Endodermal cell (in vitro differentiated cells): ENCODE data around the gene SKIC3. TPM values are rescaled to one million over a fixed set of nuclear protein-coding genes. Genes with fewer than 3 reads are reported as not detected.

Experiments used
- DNase-seq: peaks from one replicate; pipeline ENCODE4 v3.0.0-alpha.2; 2017
- H3K27ac ChIP-seq: 2 replicates; pipeline ENCODE4 v1.5.1; 2013; ENCODE audit warnings: mild to moderate bottlenecking, low read depth, low read length, moderate library complexity
- H3K27me3 ChIP-seq: 2 replicates; pipeline ENCODE4 v1.6.1; 2013; ENCODE audit warnings: mild to moderate bottlenecking, low read length, moderate library complexity; ENCODE audit not compliant: insufficient read depth, control insufficient read depth, poor library complexity, severe bottlenecking
- H3K36me3 ChIP-seq: 2 replicates; pipeline ENCODE4 v1.7.0; 2013; ENCODE audit warnings: mild to moderate bottlenecking, low read length, moderate library complexity; ENCODE audit not compliant: control insufficient read depth, insufficient read depth
- H3K4me1 ChIP-seq: one replicate; pipeline ENCODE4 v1.7.0; 2013; ENCODE audit warnings: low read length; ENCODE audit not compliant: control insufficient read depth, insufficient read depth
- H3K4me3 ChIP-seq: 2 replicates; pipeline ENCODE4 v1.5.1; 2013; ENCODE audit warnings: mild to moderate bottlenecking, low read length, moderate library complexity
- H3K9ac ChIP-seq: 2 replicates; pipeline ENCODE4 v1.6.1; 2013; ENCODE audit warnings: mild to moderate bottlenecking, low read length, moderate library complexity; ENCODE audit not compliant: poor library complexity, severe bottlenecking; ENCODE audit errors: extremely low read depth
- H3K9me3 ChIP-seq: 2 replicates; pipeline ENCODE4 v1.6.1; 2013; ENCODE audit warnings: mild to moderate bottlenecking, low read length, moderate library complexity; ENCODE audit not compliant: control insufficient read depth
- H3K27ac Mint-ChIP-seq: 2 replicates; pipeline ENCODE4 v1.8.0; 2020; ENCODE audit warnings: mixed read lengths
- H3K27me3 Mint-ChIP-seq: 2 replicates; pipeline ENCODE4 v1.8.0; 2021; ENCODE audit warnings: mild to moderate bottlenecking, mixed read lengths; ENCODE audit not compliant: insufficient read depth
- H3K36me3 Mint-ChIP-seq: 2 replicates; pipeline ENCODE4 v1.8.0; 2020; ENCODE audit warnings: low read depth, mixed read lengths
- H3K4me1 Mint-ChIP-seq: 2 replicates; pipeline ENCODE4 v1.8.0; 2020; ENCODE audit warnings: mixed read lengths
- H3K4me3 Mint-ChIP-seq: 2 replicates; pipeline ENCODE4 v1.8.0; 2020; ENCODE audit warnings: mild to moderate bottlenecking, moderate library complexity, mixed read lengths
- H3K9me3 Mint-ChIP-seq: 2 replicates; pipeline ENCODE4 v1.8.0; 2020; ENCODE audit warnings: mild to moderate bottlenecking, mixed read lengths
- CTCF ChIP-seq: fragments of 200-600 bp; sonication (generic); conservative IDR thresholded peaks from 2 replicates; pipeline ENCODE4 v1.5.0; 2021; ENCODE audit warnings: antibody characterized with exemption, mild to moderate bottlenecking
- WGBS, 2 experiments: methylation state at CpG; one replicate each; pipeline versions ENCODE4 v1.1.5 to v1.1.7; 2013; ENCODE audit warnings: missing lambda C conversion rate in 2 of 2, mixed read lengths in 1 of 2; ENCODE audit not compliant: insufficient coverage in 1 of 2, insufficient read length in 1 of 2; 5-methylcytosine and 5-hydroxymethylcytosine counted together
- total RNA-seq, 2 donors: library from RNA; stranded (reverse); fragmentation: NEBNext Ultra II Directional in 1 of 2; extraction: Animal tissue kit (Norgen Biotek cat#: 25700) in 1 of 2; gene quantifications; 2 replicates in 1 of 2; 3 replicates in 1 of 2; pipeline ENCODE4 v1.2.1, GENCODE V29; 2021

SKIC3 gene
- total RNA-seq, 2 donors from 2014 or later, result 83.2 to 89.3 TPM

- Histone ChIP-seq H3K9ac (no peak overlapping the region), H3K27ac (no peak overlapping the region), H3K27me3 (no peaks in the 10 kb centered on the region), H3K36me3 (peaks cover 93% of the 10 kb centered on the region), H3K4me3 (no peak overlapping the region), H3K9me3 (no peaks in the 10 kb centered on the region), H3K4me1 (no peaks in the 10 kb centered on the region)
- Mint-ChIP-seq H3K4me1 (peaks cover 1% of the 10 kb centered on the region), H3K27ac (no peak overlapping the region), H3K9me3 (no peaks in the 10 kb centered on the region), H3K36me3 (peaks cover 57% of the 10 kb centered on the region), H3K27me3 (no peaks in the 10 kb centered on the region), H3K4me3 (no peak overlapping the region)
- no peak for TF ChIP-seq CTCF
- WGBS, 2 experiments, result 83 to 87% methylated on average over 1 of the region's 1 CpG
- DNase-seq, result no peak
These were observed 34.6 kb downstream of the SKIC3 start for GRCh38 chr5:95520206-95520605.

- peaks cover 1% of the 10 kb centered on the region for H3K4me1 Mint-ChIP-seq
- Histone ChIP-seq H3K9ac (no peak overlapping the region), H3K27ac (no peak overlapping the region), H3K9me3 (no peaks in the 10 kb centered on the region), H3K36me3 (peaks cover 93% of the 10 kb centered on the region), H3K4me3 (no peak overlapping the region), H3K4me1 (no peaks in the 10 kb centered on the region), H3K27me3 (no peaks in the 10 kb centered on the region)
- H3K4me3 Mint-ChIP-seq, result no peak overlapping the region
- no peaks in the 10 kb centered on the region for H3K27me3 Mint-ChIP-seq
- no peak for DNase-seq
- no peak overlapping the region for H3K27ac Mint-ChIP-seq
- TF ChIP-seq CTCF, result no peak
- 67% methylated on average over 1 of the region's 1 CpG; no CpG with 5 or more reads in 1 of the 2 experiments for WGBS, 2 experiments
- no peaks in the 10 kb centered on the region for H3K9me3 Mint-ChIP-seq
- peaks cover 57% of the 10 kb centered on the region for H3K36me3 Mint-ChIP-seq
These were observed 35.1 kb downstream of the SKIC3 start for GRCh38 chr5:95519681-95520080.

- Histone ChIP-seq H3K9ac (no peak overlapping the region), H3K27me3 (no peaks in the 10 kb centered on the region), H3K36me3 (peaks cover 93% of the 10 kb centered on the region), H3K4me1 (no peaks in the 10 kb centered on the region), H3K9me3 (no peaks in the 10 kb centered on the region), H3K27ac (no peak overlapping the region), H3K4me3 (no peak overlapping the region)
- Mint-ChIP-seq H3K4me1 (peaks cover 1% of the 10 kb centered on the region), H3K9me3 (no peaks in the 10 kb centered on the region), H3K27ac (no peak overlapping the region), H3K4me3 (no peak overlapping the region), H3K27me3 (no peaks in the 10 kb centered on the region), H3K36me3 (peaks cover 54% of the 10 kb centered on the region)
- no peak for DNase-seq
- TF ChIP-seq CTCF, result no peak
- 100% methylated on average over 1 of the region's 1 CpG for WGBS, 2 experiments
These were observed 35.6 kb downstream of the SKIC3 start for GRCh38 chr5:95519151-95519550.
